ENCODE measurements around the gene LDLRAP1. TPM values are rescaled to one million over a fixed set of nuclear protein-coding genes. Genes with fewer than 3 reads are reported as not detected.

The LDLRAP1 gene
- total and polyA plus RNA-seq, 8 donors = 10.6 to 73.7 (median 17.6) TPM; not detected in 1

GRCh38 chr1:25553749-25554429 is 10.5 kb downstream of the LDLRAP1 start:
- intact Hi-C loops (cut with DNase I; ENCODE audit: low total_unique reads) = no loop called here
- Histone ChIP-seq H3K36me3 (peaks cover 11 to 29% (median 27%) of the 10 kb centered on the region in 4 donors), H3K4me3 (no peak overlapping the region), H3K27me3 (no peaks in the 10 kb centered on the region), H3K27ac (peak overlapping the region in 1 of 5 donors; percentile 8), H3K4me1 (peaks cover 43 to 85% (median 65%) of the 10 kb centered on the region in 4 donors), H3K9me3 (no peaks in the 10 kb centered on the region)
- TF ChIP-seq POLR2A (IDR thresholded peaks at IDR 0.05) (no peak), POLR2AphosphoS5 (IDR thresholded peaks at IDR 0.05) (no peak), EP300 (IDR thresholded peaks at IDR 0.05) (no peak)
- TF ChIP-seq, protein P1, sequence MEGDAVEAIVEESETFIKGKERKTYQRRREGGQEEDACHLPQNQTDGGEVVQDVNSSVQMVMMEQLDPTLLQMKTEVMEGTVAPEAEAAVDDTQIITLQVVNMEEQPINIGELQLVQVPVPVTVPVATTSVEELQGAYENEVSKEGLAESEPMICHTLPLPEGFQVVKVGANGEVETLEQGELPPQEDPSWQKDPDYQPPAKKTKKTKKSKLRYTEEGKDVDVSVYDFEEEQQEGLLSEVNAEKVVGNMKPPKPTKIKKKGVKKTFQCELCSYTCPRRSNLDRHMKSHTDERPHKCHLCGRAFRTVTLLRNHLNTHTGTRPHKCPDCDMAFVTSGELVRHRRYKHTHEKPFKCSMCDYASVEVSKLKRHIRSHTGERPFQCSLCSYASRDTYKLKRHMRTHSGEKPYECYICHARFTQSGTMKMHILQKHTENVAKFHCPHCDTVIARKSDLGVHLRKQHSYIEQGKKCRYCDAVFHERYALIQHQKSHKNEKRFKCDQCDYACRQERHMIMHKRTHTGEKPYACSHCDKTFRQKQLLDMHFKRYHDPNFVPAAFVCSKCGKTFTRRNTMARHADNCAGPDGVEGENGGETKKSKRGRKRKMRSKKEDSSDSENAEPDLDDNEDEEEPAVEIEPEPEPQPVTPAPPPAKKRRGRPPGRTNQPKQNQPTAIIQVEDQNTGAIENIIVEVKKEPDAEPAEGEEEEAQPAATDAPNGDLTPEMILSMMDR (IDR thresholded peaks at IDR 0.05) = no peak
- WGBS, 5 donors = 82 to 89% (median 83%) methylated on average over 10 to 11 of the region's 11 CpGs
- DNase-seq = no peak

DNA sequence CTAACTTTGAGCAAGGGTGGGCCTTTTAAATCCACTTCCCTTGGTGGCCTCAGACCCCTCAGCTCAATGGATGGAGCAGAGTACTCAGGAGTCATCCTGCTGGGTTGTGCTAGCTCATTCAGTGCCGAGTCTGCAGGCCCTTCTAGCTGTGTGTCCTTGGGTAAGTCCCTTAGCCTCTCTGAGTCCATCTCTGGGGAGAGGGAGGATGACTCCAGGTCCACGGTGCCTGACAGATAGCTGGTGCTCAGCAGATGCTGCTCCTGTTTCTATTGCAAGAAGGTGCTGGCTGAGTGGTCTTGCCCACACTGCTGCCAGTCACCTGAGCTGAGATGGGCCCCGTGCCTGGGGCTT is 11.0 kb downstream of the LDLRAP1 start:
- Histone ChIP-seq H3K4me3 (no peak overlapping the region), H3K4me1 (peaks cover 38 to 84% (median 60%) of the 10 kb centered on the region in 4 donors), H3K36me3 (peaks cover 13 to 34% (median 32%) of the 10 kb centered on the region in 4 donors), H3K27me3 (no peaks in the 10 kb centered on the region), H3K9me3 (no peaks in the 10 kb centered on the region), H3K27ac (no peak overlapping the region)
- TF ChIP-seq EP300 (IDR thresholded peaks at IDR 0.05) = no peak
- TF ChIP-seq POLR2A (IDR thresholded peaks at IDR 0.05) = no peak
- TF ChIP-seq POLR2AphosphoS5 (IDR thresholded peaks at IDR 0.05) = no peak
- TF ChIP-seq, protein P1 (IDR thresholded peaks at IDR 0.05) = no peak
- 91 to 97% (median 94%) methylated on average over 3 of the region's 3 CpGs for WGBS, 5 donors
- no peak for DNase-seq
- intact Hi-C loops (cut with DNase I; ENCODE audit: low total_unique reads) = no loop called here

- Histone ChIP-seq H3K4me1 (peaks cover 30 to 77% (median 53%) of the 10 kb centered on the region in 4 donors), H3K9me3 (no peaks in the 10 kb centered on the region), H3K27me3 (no peaks in the 10 kb centered on the region), H3K4me3 (no peak overlapping the region), H3K27ac (no peak overlapping the region), H3K36me3 (peaks cover 16 to 41% (median 39%) of the 10 kb centered on the region in 4 donors)
- WGBS, 5 donors = 79 to 95% (median 91%) methylated on average over 13 to 14 of the region's 14 CpGs
- no peak for DNase-seq
- TF ChIP-seq POLR2A (IDR thresholded peaks at IDR 0.05) = no peak
- no peak for TF ChIP-seq EP300 (IDR thresholded peaks at IDR 0.05)
- no peak for TF ChIP-seq POLR2AphosphoS5 (IDR thresholded peaks at IDR 0.05)
- TF ChIP-seq, protein P1 (IDR thresholded peaks at IDR 0.05) = no peak
- intact Hi-C loops (cut with DNase I; ENCODE audit: low total_unique reads) = no loop called here
Measured at GRCh38 chr1:25554886-25555752, 11.7 kb downstream of the LDLRAP1 start.

GRCh38 chr1:25555753-25556092 is 12.3 kb downstream of the LDLRAP1 start:
- no peaks in the 10 kb centered on the region for H3K9me3 ChIP-seq
- DNase-seq = no peak
- TF ChIP-seq POLR2AphosphoS5 (IDR thresholded peaks at IDR 0.05) (no peak), POLR2A (IDR thresholded peaks at IDR 0.05) (no peak), EP300 (IDR thresholded peaks at IDR 0.05) (no peak)
- TF ChIP-seq, protein P1 (IDR thresholded peaks at IDR 0.05) = no peak
- no peaks in the 10 kb centered on the region for H3K27me3 ChIP-seq
- H3K4me1 ChIP-seq = peaks cover 28 to 74% (median 47%) of the 10 kb centered on the region in 4 donors
- H3K4me3 ChIP-seq = no peak overlapping the region
- intact Hi-C loops (cut with DNase I; ENCODE audit: low total_unique reads) = no loop called here
- peak overlapping the region in 1 of 5 donors; percentile 14 for H3K27ac ChIP-seq
- whole genome bisulfite sequencing, 5 donors = 77 to 94% (median 93%) methylated on average over 5 of the region's 5 CpGs
- peaks cover 16 to 46% (median 44%) of the 10 kb centered on the region in 4 donors for H3K36me3 ChIP-seq
